NB4 (cell line): Measurements from ENCODE around the gene OR4F15.

ENCODE experiments used
- DNase-seq: peaks from one replicate; pipeline ENCODE4 v3.0.0; 2010; ENCODE audit warnings: low read depth
- H3K4me3 ChIP-seq: one replicate; pipeline ENCODE4 v1.5.1; 2011; ENCODE audit warnings: mild to moderate bottlenecking, low read depth, low read length, moderate library complexity
- CTCF ChIP-seq: IDR thresholded peaks from one replicate; pipeline ENCODE4 v1.5.1; 2012; ENCODE audit warnings: low read depth, low read length
- MYC ChIP-seq: IDR thresholded peaks from 2 replicates; pipeline ENCODE4 v1.6.1; 2011; ENCODE audit warnings: low read depth, low read length
- POLR2A ChIP-seq: IDR thresholded peaks from 2 replicates; pipeline ENCODE4 v1.6.1; 2011; ENCODE audit warnings: mild to moderate bottlenecking; ENCODE audit not compliant: insufficient read length; ENCODE audit errors: extremely low read depth
- TF ChIP-seq, protein P1 (sequence below): IDR thresholded peaks from 2 replicates; pipeline ENCODE4 v1.6.1; 2011; ENCODE audit warnings: low read depth, low read length

Gene OR4F15

GRCh38 chr15:101801048-101801447 is 11.0 kb upstream of the OR4F15 start:
- DNase-seq, result no peak
- TF ChIP-seq CTCF, result no peak
- no peak for TF ChIP-seq POLR2A
- no peak for TF ChIP-seq MYC
- TF ChIP-seq, protein P1, sequence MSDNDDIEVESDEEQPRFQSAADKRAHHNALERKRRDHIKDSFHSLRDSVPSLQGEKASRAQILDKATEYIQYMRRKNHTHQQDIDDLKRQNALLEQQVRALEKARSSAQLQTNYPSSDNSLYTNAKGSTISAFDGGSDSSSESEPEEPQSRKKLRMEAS, result no peak
- H3K4me3 ChIP-seq, result no peak overlapping the region

DNA sequence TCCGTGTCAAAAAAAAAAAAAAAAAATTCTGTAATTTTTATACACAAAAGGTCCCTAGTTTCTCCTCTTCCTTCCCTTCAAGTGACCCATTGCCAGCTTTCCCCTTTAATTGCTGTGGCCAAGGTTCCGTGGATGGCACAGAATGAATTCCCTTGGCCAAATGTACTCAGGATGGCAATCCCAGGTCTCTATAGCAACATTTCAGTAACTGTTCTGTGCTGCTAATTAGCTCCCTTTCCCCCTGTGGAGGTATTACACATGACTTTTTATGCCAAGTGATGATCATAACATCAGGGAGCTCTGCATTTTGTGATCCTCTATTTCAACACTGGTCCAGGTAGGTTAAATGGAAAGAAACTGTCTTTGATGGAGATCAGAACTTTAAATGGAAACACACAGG is 8.8 kb upstream of the OR4F15 start, which contains the start of gene OR4F6:
Gene OR4F6 (plus strand): TSS at position 301 of the 400 bp plus-strand sequence. CDS start 2,211 bp downstream, outside the sequence.
- TF ChIP-seq POLR2A (no peak), CTCF (no peak), MYC (no peak)
- TF ChIP-seq, protein P1, result no peak
- H3K4me3 ChIP-seq, result no peak within 1 kb of the TSS
- DNase-seq, result no peak

DNA sequence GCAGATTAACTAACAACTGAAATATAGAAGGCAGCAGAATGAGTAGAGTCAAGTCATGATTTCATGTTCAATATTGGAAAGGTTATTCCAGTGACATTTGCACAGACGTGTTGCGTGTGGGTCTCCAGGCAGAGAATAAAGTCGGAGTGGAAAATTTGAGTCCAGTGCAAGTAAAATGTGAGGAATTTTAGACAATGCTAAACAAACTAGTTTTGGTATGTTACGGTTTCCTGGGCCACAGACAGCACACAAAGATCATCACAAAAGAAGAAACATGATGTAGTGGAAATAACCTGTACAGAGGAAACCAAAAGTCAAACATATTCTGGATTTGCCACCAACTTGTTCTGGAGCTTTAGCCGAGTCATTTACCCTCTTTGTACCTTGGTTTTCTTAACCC is 8.3 kb upstream of the OR4F15 start:
- TF ChIP-seq CTCF, result no peak
- TF ChIP-seq POLR2A, result no peak
- TF ChIP-seq, protein P1, result no peak
- no peak for TF ChIP-seq MYC
- DNase-seq, result no peak
- H3K4me3 ChIP-seq, result no peak overlapping the region

DNA sequence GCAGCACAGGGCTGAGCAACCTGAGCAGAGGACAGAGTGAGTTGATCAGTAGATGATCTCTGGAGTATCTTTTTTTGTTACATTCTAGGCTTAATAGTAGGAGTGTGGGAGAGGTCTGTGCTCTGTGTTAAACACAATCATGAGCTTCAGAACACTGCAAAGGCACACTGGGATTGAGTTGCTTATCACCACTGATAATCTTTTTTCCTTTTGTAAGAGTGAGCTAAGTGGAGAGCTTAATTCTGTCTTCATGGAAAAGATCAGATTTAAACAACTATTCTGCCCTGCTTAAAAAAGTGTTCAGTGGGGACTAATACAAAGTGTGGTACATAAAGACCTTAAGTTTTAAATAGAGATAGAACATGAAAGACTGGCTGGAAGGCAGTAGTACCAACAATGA is 7.6 kb upstream of the OR4F15 start:
- DNase-seq, result no peak
- TF ChIP-seq, protein P1, result no peak
- no peak for TF ChIP-seq CTCF
- TF ChIP-seq MYC, result no peak
- no peak for TF ChIP-seq POLR2A
- no peak overlapping the region for H3K4me3 ChIP-seq

DNA sequence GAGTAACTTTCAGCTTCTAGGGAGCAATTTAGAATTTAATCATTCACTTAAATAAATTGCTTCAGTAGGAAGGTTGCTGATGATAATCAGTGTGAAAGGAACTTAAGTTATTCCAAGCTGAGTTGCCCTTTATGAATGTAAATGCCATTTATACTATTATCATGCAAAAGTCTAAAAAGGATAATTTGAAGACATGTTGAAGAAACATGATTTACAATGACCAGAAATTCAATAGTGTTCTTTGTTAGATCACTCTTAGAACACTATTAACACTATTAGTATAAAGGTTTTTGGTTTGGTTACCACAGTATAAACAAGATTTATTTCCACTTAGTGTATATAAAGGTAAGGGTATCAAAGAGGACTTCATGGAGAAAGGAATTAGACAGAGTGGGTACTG is 7.1 kb upstream of the OR4F15 start:
- TF ChIP-seq, protein P1, result no peak
- TF ChIP-seq MYC, result no peak
- no peak for TF ChIP-seq CTCF
- TF ChIP-seq POLR2A, result no peak
- no peak for DNase-seq
- no peak overlapping the region for H3K4me3 ChIP-seq
